Stimulated activated CD4-positive, alpha-beta T cell treated with anti-CD3 and anti-CD28 coated beads, Interleukin-12 subunit alpha, Interleukin-12 subunit beta, amount 100 ng/mL, for 4 hours (primary cell): ENCODE measurements around the gene D2HGDH.
"Not testable (repeated sequence)": the region's sequence is repeated elsewhere in the genome, so short reads cannot be mapped to it uniquely, and the experiment has no call there.

Experiments used
- DNase-seq: peaks from one replicate; pipeline ENCODE4 v3.0.0-alpha.2; 2020

Gene D2HGDH

DNA sequence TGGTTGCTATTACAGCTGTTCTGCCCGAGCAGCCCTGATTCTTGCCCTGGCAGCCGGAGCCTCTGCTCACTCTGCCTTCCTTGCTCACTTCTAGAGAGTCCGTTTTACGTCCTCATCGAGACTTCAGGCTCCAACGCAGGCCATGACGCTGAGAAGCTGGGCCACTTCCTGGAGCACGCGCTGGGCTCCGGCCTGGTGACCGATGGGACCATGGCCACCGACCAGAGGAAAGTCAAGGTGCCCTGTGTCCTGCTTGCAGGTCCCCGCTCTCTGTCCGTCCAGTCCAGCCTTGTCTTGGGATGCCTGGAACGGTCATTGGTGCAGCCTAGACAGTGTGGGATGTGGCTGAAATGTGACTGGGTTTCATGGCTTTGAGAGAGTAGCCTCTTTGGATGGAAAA is 16.7 kb downstream of the D2HGDH start:
- DNase-seq: no peak

DNA sequence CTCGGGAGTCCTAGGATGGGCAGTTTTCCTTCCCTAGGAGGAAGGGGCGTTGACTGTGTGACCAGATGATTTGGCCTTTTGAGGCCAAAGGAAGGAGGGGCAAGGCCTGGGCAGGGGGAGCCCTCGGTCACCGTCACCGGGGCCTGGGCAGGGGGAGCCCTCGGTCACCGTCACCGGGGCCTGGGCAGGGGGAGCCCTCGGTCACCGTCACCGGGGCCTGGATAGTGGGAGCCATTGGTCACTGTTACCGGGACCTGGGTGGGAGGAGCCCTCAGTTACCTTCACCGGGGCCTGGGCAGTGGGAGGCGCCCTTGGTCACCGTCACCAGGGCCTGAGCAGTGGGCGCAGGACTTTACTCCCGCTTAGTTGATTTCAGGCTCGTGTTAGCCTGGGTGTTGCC is 17.3 kb downstream of the D2HGDH start:
- DNase-seq: no peak

DNA sequence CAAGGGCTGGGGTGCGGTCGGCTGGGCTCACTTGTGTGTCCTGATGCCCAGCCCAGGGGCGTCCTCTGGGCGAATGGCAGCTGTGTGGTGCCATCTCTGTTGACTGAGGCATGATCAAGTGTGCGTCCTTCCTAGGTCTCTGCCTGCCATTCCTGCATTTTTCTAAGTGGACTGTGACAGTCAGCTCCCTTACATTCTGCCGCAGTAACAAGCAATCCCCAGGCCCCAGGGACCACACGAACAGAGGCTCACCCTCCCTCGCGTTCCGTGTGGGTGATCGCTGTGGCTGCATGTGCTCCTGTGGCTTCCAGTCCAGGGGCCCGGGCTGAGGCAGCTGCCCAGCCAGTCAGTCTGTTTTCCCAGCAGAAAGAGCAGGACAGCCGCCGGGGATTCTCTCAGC is 17.8 kb downstream of the D2HGDH start:
- DNase-seq: no peak

DNA sequence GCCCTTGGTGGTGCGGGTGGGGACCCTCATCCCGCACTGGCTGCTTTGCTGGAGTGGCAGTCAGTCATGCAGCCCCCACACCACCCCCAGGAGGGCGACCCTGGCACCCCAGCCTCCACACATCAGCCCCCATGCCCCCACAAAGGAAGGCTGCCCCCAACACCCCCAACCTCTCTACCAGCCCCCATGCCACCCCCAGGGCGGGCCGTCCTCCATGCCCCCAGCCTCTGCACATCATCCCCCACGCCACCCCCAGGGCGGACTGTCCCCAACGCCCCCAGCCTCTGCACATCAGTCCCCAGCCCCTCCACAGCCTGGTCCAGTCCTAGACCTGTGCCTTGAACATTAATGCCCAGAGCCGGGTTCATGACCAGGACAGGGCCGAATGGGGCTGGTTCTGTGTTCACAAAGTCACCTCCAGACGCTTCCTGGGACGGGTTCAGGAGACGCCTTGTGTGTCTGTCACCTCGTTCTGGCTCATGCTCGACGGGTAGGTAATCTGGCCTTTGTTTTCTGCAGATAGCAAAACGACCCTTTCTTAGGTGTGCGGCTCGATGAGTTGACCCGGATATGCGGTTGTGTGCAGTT is 18.4 kb downstream of the D2HGDH start:
- DNase-seq: no peak

DNA sequence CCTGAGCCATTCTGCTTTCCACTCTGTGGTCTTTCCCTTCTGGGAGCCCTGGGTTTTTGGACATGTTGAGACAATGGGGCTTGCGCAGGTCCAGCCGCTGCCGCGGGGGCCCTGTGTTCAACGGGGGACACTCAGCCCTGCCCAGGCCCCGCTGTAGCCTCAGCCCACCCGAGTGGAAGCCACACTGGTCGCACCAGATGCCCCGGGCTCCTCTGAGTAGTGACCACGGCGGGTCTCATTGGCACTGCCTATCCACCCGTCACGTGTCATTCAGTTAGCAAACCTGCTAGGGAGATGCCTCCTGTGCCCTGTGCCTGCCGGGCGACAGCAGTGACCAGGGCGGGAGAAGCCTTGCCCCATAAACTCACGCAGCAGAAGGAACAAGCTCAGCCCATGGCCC is 19.1 kb downstream of the D2HGDH start:
- DNase-seq: no peak

DNA sequence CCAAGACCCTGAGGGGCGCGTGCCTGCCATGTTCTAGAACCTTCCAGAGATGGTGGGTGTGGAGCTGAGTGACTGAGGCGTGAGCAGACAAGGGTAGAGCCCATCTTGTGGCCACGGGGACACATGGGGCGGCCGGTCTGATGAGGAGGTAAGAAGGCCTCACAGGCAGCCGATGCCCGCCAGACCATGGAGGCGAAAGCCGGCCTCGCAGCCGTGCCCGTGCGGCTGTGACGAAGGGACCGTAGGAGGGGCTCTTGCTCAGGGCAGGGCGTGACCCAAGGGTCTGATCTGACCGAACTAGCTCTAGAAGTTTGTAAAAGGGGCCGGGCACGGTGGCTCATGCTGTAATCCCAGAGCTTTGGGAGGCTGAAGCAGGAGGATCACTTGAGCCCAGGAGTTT is 19.6 kb downstream of the D2HGDH start:
- DNase-seq: no peak

DNA sequence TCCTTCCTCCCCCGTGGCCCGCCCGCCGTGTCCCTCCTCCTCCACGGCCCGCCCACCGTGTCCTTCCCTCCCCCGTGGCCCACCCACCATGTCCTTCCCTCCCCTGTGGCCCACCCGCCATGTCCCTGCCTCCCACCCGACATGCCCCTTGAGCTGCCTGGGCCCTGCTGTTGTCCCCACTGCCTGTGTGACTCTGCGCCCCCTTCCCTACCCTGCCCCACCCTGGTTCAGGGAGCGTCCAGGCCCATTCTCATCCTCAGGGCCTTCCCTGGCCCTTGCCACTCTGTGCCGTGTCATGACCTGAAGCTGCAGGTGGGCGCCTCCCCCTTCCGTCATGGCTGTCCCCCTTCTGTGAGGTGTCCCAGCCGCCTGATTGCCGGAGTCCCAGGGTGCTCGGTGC is 20.7 kb downstream of the D2HGDH start:
- DNase-seq: no peak

DNA sequence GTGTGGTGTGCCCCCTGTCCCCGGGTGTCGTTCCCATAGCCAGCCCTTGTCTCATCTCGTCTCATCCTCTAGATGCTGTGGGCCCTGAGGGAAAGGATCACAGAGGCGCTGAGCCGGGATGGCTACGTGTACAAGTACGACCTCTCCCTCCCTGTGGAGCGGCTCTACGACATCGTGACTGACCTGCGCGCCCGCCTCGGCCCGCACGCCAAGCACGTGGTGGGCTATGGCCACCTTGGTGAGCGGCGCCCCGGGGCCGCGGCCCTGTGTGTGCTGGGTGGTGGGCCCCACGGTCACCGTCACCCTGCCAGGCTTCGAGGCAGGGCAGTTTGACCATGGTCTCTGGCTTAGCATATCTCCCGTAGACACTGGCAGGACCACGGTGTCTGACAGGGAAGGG is 21.3 kb downstream of the D2HGDH start:
- no peak for DNase-seq

DNA sequence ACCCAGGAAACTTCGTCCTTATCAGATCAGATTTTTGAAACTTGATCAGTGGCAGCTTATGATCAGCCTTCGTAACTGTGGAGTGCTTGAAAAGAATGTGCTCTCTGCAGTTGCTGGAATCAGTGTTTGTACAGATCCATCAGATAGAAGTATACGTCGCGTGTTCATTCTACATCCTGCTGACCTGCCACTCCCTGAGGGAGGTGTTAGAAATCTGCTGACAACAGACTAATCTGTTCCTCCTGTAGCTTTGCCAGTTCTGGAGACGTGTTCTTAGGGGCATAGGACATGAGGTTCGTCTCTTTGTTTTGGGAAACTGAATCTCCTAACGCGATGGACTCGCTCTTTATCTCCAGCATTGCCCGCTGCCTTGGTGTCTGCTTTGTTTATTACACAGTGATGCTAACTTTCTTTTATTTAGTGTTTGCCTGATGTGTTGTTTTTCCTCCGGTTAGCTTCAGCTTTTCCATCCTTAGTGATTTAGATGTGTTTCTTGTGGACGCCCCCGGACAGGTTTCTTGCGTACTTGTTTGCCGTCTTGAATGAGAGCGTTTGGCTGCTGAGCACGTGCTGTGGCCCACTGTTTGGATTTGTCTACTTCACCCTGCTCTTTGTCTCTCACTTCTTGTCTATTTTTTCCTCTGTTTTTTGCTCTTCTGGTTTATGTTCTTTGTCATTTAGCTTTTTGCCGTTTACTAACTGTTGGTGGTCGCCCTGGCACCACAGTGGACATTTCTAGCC is 24.8 kb downstream of the D2HGDH start:
- no peak for DNase-seq

DNA sequence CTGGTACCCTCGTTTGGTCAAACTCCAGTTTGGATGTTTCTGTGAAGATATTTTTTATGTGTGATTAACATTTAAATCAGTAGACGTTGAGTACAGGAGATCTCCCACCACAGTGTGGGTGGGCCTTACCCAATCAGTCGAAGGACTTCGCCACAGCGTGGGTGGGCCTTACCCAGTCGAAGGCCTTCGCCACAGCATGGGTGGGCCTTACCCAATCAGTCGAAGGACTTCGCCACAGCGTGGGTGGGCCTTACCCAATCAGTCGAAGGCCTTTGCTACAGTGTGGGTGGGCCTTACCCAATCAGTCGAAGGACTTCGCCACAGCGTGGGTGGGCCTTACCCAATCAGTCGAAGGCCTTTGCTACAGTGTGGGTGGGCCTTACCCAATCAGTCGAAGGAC is 25.5 kb downstream of the D2HGDH start:
- DNase-seq: not testable (repeated sequence)

DNA sequence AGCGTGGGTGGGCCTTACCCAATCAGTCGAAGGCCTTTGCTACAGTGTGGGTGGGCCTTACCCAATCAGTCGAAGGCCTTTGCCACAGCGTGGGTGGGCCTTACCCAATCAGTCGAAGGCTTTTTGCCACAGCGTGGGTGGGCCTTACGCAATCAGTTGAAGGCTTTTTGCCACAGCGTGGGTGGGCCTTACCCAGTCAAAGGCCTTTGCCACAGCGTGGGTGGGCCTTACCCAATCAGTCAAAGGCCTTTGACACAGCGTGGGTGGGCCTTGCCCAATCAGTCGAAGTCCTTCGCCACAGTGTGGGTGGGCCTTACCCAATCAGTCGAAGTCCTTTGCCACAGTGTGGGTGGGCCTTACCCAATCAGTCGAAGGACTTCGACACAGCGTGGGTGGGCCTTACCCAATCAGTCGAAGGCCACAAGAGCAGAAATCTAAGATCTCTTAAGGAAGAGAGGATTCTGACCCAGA is 25.9 kb downstream of the D2HGDH start:
- DNase-seq: no peak

DNA sequence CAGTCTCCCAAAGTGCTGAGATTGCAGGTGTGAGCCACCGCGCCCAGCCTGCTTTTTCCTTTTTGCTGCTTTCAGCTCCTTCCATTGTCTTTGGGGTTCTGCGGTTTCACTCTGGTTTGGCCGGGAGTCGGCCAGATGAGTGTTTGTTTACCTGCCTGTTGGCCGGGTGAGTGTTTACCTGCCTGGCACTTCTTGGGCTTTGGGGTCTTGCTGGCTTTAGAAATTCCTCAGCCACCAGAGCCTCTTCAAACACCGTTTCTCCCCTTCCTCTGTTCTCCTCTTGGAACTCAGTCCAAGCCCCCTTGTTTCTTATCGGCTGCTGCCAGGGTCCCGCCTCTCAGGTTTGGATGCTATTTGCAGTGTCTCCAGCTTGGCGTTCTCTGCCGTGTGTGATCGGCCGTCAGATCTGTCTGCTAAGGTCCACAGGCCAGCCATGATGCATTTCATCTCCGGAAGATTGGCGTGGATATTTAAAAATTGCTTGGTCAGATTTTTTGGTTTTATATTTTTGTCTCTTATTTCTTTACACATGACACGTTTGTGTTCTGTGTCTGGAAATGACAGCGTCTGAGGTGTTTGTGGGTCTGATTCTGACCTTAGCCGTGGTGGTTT is 28.0 kb downstream of the D2HGDH start:
- DNase-seq: no peak

DNA sequence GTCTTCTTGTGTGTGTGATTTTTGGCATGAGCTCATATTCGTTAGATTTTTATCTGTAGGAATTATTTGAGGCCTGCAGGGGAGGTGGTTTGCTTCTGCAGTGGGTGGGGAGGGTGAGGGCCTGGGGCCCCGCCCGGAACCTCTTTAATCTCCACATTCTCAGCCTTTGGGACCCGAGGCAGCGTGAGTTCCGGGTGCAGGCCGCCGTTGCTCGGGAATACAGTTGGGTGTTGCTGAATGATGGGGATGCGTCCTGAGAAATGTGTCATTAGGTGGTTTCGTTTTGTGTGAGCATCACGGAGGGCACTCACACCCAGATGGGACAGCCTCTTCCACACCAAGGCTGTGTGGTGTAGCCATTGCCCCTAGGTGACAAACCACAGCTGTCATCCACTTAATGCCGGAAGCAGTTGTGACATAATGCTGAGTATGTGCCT is 28.5 kb downstream of the D2HGDH start:
- DNase-seq: no peak

DNA sequence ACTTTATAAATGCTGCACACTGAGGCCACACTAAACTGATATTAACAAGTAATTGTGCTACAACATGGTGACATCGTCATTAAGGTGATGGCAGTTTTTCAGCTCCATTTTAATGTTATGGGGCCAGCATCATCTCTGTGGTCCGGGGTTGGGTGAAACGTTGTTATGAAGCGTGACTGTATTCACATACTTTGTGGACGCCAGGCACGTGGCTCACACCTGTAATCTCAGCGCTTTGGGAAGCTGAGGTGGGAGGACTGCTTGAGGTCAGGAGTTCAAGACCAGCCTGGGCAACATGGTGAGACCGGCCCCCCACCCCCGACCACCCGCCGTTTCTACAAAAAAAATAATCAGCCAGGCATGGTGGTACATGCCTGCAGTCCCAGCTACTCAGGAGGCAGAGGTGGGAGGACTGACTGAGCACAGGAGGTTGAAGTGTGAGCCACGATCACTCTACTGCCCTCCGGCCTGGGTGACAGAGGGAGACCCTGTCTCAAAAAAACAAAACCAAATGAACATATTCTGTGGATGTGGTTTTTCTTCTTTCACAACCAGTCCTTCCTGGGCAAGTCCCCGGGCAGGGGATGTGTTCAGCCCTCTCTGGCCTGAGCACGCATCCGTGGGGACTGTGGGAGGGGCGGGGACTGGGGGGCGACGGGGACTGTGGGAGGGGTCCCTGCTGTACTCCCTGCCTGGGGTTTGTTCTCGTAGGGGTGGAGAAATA is 29.3 kb downstream of the D2HGDH start:
- DNase-seq: no peak

DNA sequence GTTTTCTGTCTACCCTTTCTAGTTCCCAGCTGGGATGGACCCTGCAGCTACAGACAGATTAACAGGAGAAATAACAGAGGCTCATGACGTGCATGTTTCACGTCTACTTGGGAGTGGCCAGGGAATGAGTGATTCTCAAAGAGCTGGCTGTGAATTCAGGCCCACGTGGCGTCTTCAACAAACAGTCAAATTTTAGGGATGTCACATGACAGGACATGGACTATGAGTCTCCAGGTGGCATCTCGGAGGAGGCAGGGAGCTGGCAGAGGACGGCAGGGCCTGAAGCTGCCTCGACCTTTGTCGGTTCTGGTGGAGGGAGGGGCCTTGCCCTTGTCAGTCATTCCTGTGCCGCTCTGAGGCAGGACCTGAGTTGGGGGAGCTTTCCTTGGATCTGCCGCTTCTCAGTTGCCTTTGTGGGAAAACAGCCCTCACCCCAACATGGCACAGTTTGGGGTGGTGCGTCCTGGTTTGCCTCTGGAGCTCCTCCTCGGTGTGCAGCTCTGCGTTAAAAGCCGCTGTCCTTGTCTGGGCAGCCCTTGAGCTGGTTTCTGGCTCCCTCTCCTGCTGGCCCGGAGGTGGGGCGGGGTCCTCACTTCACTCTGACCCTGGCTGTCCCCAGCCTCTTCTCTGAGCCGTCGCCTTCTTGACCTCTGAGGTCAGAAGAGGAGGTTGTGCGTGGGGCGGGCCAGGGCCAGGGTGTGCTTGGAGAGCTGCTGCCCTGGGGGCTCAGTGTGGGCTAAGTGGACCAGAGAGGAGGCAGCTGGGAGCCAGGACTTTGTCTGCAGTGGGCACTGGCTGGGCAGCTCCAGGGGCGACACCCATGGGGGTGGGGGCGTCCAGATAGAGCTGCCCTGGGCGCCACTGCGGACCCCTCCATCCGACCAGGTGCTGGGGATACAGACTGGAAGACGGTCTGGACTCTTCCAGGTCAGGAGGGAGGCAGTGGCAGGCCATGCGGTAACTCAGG is 30.1 kb downstream of the D2HGDH start:
- DNase-seq: no peak

DNA sequence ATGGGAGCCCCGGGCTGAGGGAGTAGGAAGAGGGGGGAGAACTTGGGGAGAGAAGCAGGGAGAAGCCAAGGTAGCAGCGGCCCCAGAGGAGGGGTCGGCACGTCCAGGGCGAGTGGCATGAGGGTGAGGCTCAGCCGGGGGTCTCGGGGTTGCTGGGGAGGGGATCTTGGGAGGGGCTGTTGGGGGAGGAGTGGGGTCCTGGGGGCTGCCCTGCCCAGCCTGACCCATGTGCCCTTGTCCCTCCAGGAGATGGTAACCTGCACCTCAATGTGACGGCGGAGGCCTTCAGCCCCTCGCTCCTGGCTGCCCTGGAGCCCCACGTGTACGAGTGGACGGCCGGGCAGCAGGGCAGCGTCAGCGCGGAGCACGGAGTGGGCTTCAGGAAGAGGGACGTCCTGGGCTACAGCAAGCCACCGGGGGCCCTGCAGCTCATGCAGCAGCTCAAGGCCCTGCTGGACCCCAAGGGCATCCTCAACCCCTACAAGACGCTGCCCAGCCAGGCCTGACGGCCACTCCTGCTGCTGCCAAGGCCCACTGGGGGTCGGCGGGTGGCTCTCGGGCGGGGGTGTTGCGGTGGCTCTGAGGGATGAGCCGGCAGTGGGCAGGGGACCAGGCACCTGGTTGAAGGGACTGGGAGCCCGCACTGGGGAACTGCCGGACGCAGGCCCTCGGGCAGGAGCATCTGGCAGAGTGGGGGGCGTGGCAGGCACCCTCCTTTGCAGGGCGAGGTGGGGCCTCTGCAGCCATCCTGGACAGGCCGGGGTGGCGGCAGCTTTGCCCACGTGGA is 33.2 kb downstream of the D2HGDH start:
- DNase-seq: no peak

DNA sequence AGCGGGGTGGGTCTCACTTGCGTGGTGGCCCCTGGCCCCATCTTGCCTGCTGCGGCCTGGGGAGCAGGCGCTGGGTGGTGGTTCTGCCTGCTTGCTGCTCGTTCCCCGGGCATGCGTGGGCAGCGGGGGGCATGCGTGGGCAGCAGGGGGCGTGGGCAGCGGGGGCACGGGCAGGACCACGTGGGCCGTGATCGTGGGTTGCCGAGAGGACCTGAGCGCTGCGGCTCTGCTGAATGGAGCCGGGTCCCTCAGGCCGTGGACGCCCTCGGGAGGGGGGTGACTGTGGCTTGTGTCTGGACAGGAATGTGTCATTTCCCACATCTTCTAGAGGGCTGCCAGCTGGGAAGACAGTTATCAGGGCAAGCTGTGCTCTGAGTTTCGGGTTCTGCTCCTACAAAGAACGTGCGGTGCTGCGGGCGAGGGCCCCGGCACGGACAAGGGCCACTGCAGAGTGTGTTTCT is 33.9 kb downstream of the D2HGDH start:
- no peak for DNase-seq

DNA sequence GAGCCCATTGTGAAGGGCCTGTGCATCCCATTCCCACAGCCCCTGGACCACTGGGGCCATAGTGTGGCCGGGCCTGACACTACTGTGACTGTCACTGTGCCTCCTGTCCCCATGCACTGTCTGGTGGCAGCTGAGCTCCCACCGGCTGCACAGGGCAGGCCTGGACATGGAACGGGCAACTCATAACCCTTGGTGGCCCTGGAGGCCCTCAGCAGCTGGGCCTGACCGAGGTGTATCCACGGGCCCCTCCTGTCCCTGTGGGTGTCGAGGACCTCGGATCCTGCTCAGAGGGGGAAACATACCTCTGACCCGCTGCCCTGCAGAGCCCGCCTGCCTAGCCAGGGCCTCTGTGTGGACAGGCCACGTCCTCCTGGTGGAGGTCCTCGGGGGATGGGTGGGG is 34.4 kb downstream of the D2HGDH start:
- DNase-seq: no peak

DNA sequence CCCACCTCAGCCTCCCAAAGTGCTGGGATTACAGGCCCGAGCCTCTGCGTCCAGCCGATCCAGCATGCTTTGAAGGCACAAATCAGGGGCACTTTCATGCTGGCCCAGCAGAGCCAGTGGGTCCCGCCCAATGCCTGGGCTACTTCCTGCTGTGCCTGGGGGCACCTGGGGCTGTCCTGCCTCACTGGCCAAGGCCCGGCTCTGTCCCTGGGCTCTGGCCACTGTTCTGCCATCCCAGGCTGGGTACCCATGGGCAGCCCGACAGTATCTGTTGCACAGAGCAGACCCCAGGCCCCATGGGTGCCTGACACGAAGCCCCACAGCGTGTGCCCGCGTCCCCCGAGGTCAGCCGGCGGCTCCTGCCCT is 35.4 kb downstream of the D2HGDH start:
- DNase-seq: no peak

DNA sequence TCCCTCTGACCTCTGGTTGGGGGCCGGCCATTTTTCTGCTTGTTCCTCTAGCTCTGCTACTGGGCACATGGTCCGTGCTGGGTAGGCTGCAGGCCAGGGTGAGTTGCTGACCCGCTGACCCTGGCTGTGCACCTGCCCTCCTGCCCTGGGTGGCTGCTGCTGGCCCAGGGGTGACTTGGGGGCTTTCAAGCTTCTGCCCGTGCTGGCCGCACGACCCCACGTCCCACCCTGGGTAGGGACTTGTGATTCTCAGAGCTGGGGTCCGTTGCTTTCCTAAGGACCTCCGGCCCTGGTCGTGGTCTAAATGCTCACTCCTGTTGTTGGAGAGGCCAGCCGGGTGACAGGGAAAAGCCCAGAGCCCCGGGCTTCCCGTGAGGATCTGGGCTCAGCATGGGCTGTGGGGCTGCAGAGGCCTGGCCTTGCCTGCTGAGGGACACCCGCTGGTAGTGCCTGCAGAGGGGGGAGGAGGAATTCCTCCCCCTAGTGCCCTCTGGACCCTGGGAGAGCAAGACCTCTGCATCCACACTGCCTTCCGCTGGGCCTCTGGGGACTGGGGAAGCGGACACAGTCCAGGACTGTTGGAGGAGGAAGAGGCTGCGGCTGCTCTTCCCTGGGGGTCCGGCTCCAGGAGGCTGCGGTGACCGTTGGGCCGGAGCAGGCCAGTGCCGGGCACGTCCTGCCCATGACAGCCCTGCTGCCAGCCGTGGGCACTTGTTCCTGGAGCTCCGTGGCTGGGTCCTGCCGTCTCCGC is 35.9 kb downstream of the D2HGDH start:
- DNase-seq: no peak

DNA sequence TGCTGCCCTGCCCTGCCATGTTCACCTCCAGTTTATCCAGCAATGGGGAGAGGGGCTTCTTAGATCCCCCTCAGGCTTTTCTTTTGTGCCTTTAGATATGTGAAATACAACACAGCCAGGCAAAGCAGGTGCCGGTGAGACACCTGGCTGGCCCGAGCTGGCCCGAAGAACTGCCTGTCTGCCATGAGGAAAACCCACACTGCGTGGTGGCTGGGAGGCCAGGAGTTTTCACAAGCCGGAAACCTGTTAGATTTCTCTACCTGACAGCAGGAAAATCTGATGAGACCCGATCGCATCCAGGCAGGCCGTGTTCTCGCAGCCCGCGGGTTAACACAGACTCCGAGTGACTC is 36.5 kb downstream of the D2HGDH start:
- DNase-seq: no peak
